IMR-90 (cell line): ENCODE results near the gene LAMTOR4. TPM values are rescaled to one million over a fixed set of nuclear protein-coding genes. Genes with fewer than 3 reads are reported as not detected.

ENCODE experiments used
- ATAC-seq: fragments of 200-7000 bp; cut with Tn5 transposase; 2 replicates; pipeline ENCODE4 v1.9.1; 2020; ENCODE audit warnings: low read depth, mild to moderate bottlenecking, moderate library complexity
- BruUV-seq: library from RNA; stranded (reverse); fragments of 400-500 nt; replicated peaks from 2 replicates; lab custom pipeline; 2021; lab: Mats Ljungman, UMichigan
- CTCF ChIA-PET: fragments of 300-600 bp; formaldehyde crosslinking; extraction: SDS; loops from one replicate; lab custom pipeline; 2021; ENCODE audit warnings: antibody characterized with exemption; lab: Yijun Ruan, JAX
- POLR2A ChIA-PET: fragments of 300-600 bp; sonication (Branson Sonifier 250); formaldehyde crosslinking; loops from one replicate; lab custom pipeline; 2022; ENCODE audit warnings: antibody characterized with exemption; ENCODE audit not compliant: unreplicated experiment; lab: Charles Lee
- DNase-seq: peaks from one replicate; pipeline ENCODE4 v3.0.0; 2013
- H2AFZ ChIP-seq: replicated peaks from 2 replicates; pipeline ENCODE3; 2013; ENCODE audit warnings: low read length, mild to moderate bottlenecking; ENCODE audit not compliant: poor library complexity
- H2AK5ac ChIP-seq: 2 replicates; pipeline ENCODE4 v1.6.1; 2013; ENCODE audit warnings: low read depth, low read length, inconsistent platforms
- H2AK9ac ChIP-seq: replicated peaks from 2 replicates; pipeline ENCODE3; 2013; ENCODE audit warnings: mild to moderate bottlenecking, low read depth, low read length, moderate library complexity; ENCODE audit not compliant: poor library complexity
- H2BK120ac ChIP-seq: 2 replicates; pipeline ENCODE4 v1.6.1; 2013; ENCODE audit warnings: low read depth, low read length, inconsistent platforms
- H2BK15ac ChIP-seq: 3 replicates; pipeline ENCODE4 v1.6.1; 2013; ENCODE audit warnings: low read depth, low read length, inconsistent platforms
- H2BK20ac ChIP-seq: 2 replicates; pipeline ENCODE4 v1.6.1; 2013; ENCODE audit warnings: low read depth, mild to moderate bottlenecking, inconsistent platforms, low read length, moderate library complexity
- H2BK5ac ChIP-seq: 2 replicates; pipeline ENCODE4 v1.6.1; 2013; ENCODE audit warnings: mild to moderate bottlenecking, low read depth, low read length, inconsistent platforms; ENCODE audit not compliant: poor library complexity, severe bottlenecking
- H3K14ac ChIP-seq: replicated peaks from 2 replicates; pipeline ENCODE4 v1.6.1; 2013; ENCODE audit warnings: low read depth, low read length, inconsistent platforms
- H3K18ac ChIP-seq: 2 replicates; pipeline ENCODE4 v1.6.1; 2013; ENCODE audit warnings: low read depth, low read length, control low read depth
- H3K23ac ChIP-seq: 2 replicates; pipeline ENCODE4 v1.6.1; 2013; ENCODE audit warnings: low read depth, low read length, inconsistent platforms
- H3K27ac ChIP-seq: 2 replicates; pipeline ENCODE4 v1.5.1; 2013; ENCODE audit warnings: mild to moderate bottlenecking, control low read depth, low read length; ENCODE audit not compliant: insufficient read depth
- H3K27me3 ChIP-seq: 2 replicates; pipeline ENCODE4 v1.6.1; 2013; ENCODE audit warnings: low read length; ENCODE audit not compliant: control insufficient read depth, insufficient read depth
- H3K36me3 ChIP-seq: 2 replicates; pipeline ENCODE4 v1.6.1; 2013; ENCODE audit warnings: low read length, mixed read lengths; ENCODE audit not compliant: control insufficient read depth, insufficient read depth
- H3K4ac ChIP-seq: 2 replicates; pipeline ENCODE4 v1.6.1; 2013; ENCODE audit warnings: low read depth, low read length, inconsistent platforms
- H3K4me1 ChIP-seq: 2 replicates; pipeline ENCODE4 v1.6.1; 2013; ENCODE audit warnings: low read length, mixed read lengths; ENCODE audit not compliant: control insufficient read depth, insufficient read depth
- H3K4me2 ChIP-seq: 2 replicates; pipeline ENCODE4 v1.6.1; 2013; ENCODE audit warnings: low read depth, mild to moderate bottlenecking, control low read depth, low read length, moderate library complexity
- H3K4me3 ChIP-seq: 2 replicates; pipeline ENCODE4 v1.5.1; 2013; ENCODE audit warnings: low read depth, mild to moderate bottlenecking, control low read depth, low read length, moderate library complexity; ENCODE audit not compliant: insufficient read depth
- H3K56ac ChIP-seq: 2 replicates; pipeline ENCODE4 v1.6.1; 2013; ENCODE audit warnings: low read length, inconsistent platforms; ENCODE audit not compliant: insufficient read depth; ENCODE audit errors: extremely low read depth
- H3K79me1 ChIP-seq, 2 experiments: 2 replicates each; pipeline ENCODE4 v1.6.1; 2013; ENCODE audit warnings: low read length in 2 of 2, inconsistent platforms in 1 of 2, low read depth in 1 of 2
- H3K9ac ChIP-seq: 2 replicates; pipeline ENCODE4 v1.6.1; 2013; ENCODE audit warnings: low read depth, low read length, control low read depth
- H3K9me1 ChIP-seq: 2 replicates; pipeline ENCODE4 v1.6.1; 2013; ENCODE audit warnings: low read length, inconsistent platforms; ENCODE audit not compliant: insufficient read depth
- H3K9me3 ChIP-seq: 2 replicates; pipeline ENCODE4 v1.6.1; 2013; ENCODE audit warnings: low read length; ENCODE audit not compliant: control insufficient read depth, insufficient read depth
- H4K20me1 ChIP-seq: 2 replicates; pipeline ENCODE4 v1.6.1; 2013; ENCODE audit warnings: low read length, inconsistent platforms; ENCODE audit not compliant: insufficient read depth
- H4K5ac ChIP-seq: 2 replicates; pipeline ENCODE4 v1.6.1; 2013; ENCODE audit warnings: mild to moderate bottlenecking, low read depth, low read length, control low read depth
- H4K8ac ChIP-seq, 2 experiments: 2 replicates each; pipeline ENCODE4 v1.6.1; 2013; ENCODE audit warnings: low read depth in 2 of 2, low read length in 2 of 2, control low read depth in 1 of 2, inconsistent platforms in 1 of 2
- H4K91ac ChIP-seq: 2 replicates; pipeline ENCODE4 v1.6.1; 2013; ENCODE audit warnings: low read depth, low read length, inconsistent platforms; ENCODE audit not compliant: insufficient read depth
- BHLHE40 ChIP-seq: fragments of 150-350 bp; IDR thresholded peaks from 2 replicates; pipeline ENCODE4 v1.6.1; 2016; ENCODE audit warnings: mild to moderate bottlenecking, low read depth, low read length
- CTCF ChIP-seq: conservative IDR thresholded peaks from 2 replicates; pipeline ENCODE4 v1.5.1; 2012; ENCODE audit warnings: mild to moderate bottlenecking, low read depth, low read length, improper control_type of control experiment
- FOS ChIP-seq: fragments of 150-350 bp; IDR thresholded peaks from 2 replicates; pipeline ENCODE4 v1.6.1; 2016; ENCODE audit warnings: low read depth, low read length
- MAFK ChIP-seq: IDR thresholded peaks from 2 replicates; pipeline ENCODE4 v1.6.1; 2012; ENCODE audit warnings: low read depth, low read length, improper control_type of control experiment
- MAZ ChIP-seq: IDR thresholded peaks from 2 replicates; pipeline ENCODE4 v1.6.1; 2012; ENCODE audit warnings: low read depth, mild to moderate bottlenecking, low read length, improper control_type of control experiment, moderate library complexity, borderline replicate concordance
- NFE2L2 ChIP-seq: fragments of 150-350 bp; IDR thresholded peaks from 2 replicates; pipeline ENCODE4 v1.6.1; 2016; ENCODE audit warnings: low read depth, mild to moderate bottlenecking, low read length
- SMC3 ChIP-seq: fragments of 150-350 bp; IDR thresholded peaks from 2 replicates; pipeline ENCODE4 v1.6.1; 2016; ENCODE audit warnings: low read depth, mild to moderate bottlenecking, antibody characterized with exemption, low read length, moderate library complexity
- WGBS, 2 experiments: methylation state at CpG; one replicate each; pipeline versions ENCODE4 v1.1.5 to v1.1.7; 2013; ENCODE audit warnings: missing lambda C conversion rate in 2 of 2; ENCODE audit not compliant: insufficient read length in 1 of 2; ENCODE audit errors: extremely low coverage in 2 of 2; 5-methylcytosine and 5-hydroxymethylcytosine counted together
- dilution Hi-C: fragments of 300-500 bp; cut with HindIII; formaldehyde crosslinking; loops from one replicate; pipeline ENCODE4 v1.14.3; 2018; ENCODE audit warnings: low sequenced_read_pairs; ENCODE audit not compliant: unreplicated experiment
- in situ Hi-C: fragments of 300-500 bp; cut with MboI; formaldehyde crosslinking; loops from 3 replicates; pipeline ENCODE4 v1.14.3; 2019; ENCODE audit warnings: low sequenced_read_pairs, inconsistent platforms, mixed read lengths
- intact Hi-C: fragments of 100-400 bp; cut with micrococcal nuclease; formaldehyde crosslinking; loops from 2 replicates; pipeline ENCODE4 v1.10.0; 2022
- polyA plus RNA-seq, 3 experiments: library from polyadenylated mRNA; depleted of rRNA; stranded (reverse); fragments of >200 nt; gene quantifications; 2 replicates each; pipeline ENCODE4 v1.2.3, GENCODE V29; 2012; ENCODE audit warnings: low replicate concordance in 1 of 3
- total RNA-seq: library from RNA; depleted of rRNA; stranded (reverse); fragments of >200 nt; gene quantifications from 2 replicates; pipeline ENCODE4 v1.2.3, GENCODE V29; 2012

Gene LAMTOR4
- total and polyA plus RNA-seq, 2 of the 4 experiments (the other 2 are of a cell fraction) = 134 to 268 TPM

DNA sequence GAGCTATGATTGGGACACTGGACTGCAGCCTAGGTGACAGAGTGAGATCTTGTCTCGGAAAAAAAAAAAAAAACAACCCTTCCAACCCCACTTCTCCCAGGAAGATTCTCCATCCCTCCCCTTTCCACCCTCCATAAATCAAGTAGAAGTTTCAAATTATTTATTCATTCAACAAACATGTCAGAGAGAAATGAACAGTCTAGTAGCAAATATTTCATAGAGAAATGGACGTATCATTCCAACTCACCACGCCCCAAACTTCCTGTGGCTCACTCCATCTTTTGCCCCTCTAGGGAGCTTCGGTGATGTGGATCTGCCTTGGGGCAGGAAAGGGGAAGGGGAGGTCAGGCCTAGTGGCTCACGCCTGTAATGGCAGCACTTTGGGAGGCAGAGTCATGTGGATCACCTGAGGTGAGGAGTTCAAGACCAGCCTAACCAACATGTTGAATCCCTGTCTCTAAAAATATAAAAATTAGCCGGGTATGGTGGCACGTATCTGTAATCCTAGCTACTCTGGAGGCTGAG lies 10.4 kb downstream of the LAMTOR4 start:
- ChIA-PET POLR2A (interaction anchor here (0.6 kb wide), 1 partner anchor 12 kb away, joined by 4 read pairs; no protein-coding TSS in a partner anchor), CTCF (no interaction called here)
- Histone ChIP-seq H3K4me1 (peaks cover 6% of the 10 kb centered on the region), H3K56ac (peak overlapping the region; percentile 33; the same call in 1 of the 2 replicates), H2BK5ac (peak overlapping the region; percentile 63), H3K36me3 (peaks cover 28% of the 10 kb centered on the region), H2BK20ac (no peak overlapping the region), H3K4ac (peak overlapping the region; percentile 78), H2AK9ac (peak overlapping the region; percentile 87), H4K8ac (peak overlapping the region; percentile 94 to 99), H2AFZ (peak overlapping the region; percentile 94), H2BK15ac (no peak overlapping the region), H4K5ac (peak overlapping the region; percentile 80), H2BK120ac (peak overlapping the region; percentile 47), H4K91ac (peak overlapping the region; percentile 46), H3K27me3 (no peaks in the 10 kb centered on the region), H3K4me2 (peak overlapping the region; percentile 80), H3K79me1 (peaks cover 12 to 40% of the 10 kb centered on the region in 2 experiments), H3K23ac (0 out of 2 replicates have a peak overlapping the region, but pooled peaks have one; percentile 17), H3K9me1 (peaks cover 2% of the 10 kb centered on the region; the same call in 1 of the 2 replicates), H3K9me3 (no peaks in the 10 kb centered on the region), H3K4me3 (peak overlapping the region; percentile 77), H3K27ac (peak overlapping the region; percentile 80), H3K9ac (peak overlapping the region; percentile 73), H3K18ac (peak overlapping the region; percentile 71; the same call in 1 of the 2 replicates), H2AK5ac (peak overlapping the region; percentile 52), H4K20me1 (peaks cover 16% of the 10 kb centered on the region), H3K14ac (peak overlapping the region; percentile 66)
- DNase-seq = no peak
- BruUV-seq = no TSS peak
- no peak for TF ChIP-seq MAFK
- no peak for TF ChIP-seq FOS
- TF ChIP-seq SMC3 = no peak
- no peak for TF ChIP-seq BHLHE40
- TF ChIP-seq MAZ = no peak
- no peak for TF ChIP-seq NFE2L2
- no peak for TF ChIP-seq CTCF
- intact Hi-C loops (no loop called here), in situ Hi-C loops (no loop called here), dilution Hi-C loops (no loop called here)
- WGBS, 2 experiments = no CpG with 5 or more reads among the region's 7 CpGs
- ATAC-seq = no peak
